ENCODE results near the gene CAMTA1. TPM values are rescaled to one million over a fixed set of nuclear protein-coding genes. Genes with fewer than 3 reads are reported as not detected.

CAMTA1 gene
- total RNA-seq, 4 donors from 2014 or later = 86.3 to 170 (median 132) TPM

DNA sequence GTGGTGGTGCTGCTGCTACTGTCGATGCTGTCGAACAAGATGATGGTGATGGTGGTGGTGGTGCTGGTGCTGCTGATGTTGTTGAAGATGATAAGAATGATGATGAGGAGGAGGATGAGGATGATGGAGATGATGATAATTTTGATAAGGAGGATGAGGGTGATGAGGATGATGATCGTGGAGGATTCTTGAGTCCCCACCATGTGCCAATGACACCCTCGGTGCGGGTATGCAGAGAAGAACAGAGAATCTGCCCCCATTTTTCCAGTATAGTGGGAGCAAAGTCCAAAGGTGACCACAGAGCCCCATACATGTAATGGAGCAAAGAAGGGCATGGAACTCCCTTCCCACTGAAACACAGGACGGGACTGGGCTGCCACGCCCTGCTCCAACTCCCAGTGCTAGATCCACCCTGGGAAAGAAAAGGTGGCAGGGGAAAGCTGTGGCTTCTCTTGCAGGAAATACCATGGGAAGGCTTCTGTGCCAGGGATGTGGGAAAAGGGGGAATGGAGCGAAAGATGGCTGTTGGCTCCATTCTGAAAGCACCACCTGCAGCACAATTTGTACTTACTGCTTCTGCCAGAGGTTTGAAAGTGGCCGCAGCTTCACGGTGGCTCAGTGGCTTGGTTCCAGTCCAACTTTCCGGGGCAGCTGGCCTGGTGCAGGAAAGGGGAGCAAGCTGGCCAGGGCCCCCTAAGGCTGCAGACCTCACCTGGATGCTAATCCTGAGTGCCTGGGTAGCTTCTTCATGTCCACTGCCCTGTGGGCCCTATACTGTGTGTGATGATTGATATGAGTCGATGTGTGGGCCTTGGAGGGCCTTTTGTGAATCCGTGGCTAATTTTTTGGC, 598.6 kb downstream of the CAMTA1 start:
- Histone ChIP-seq H3K27ac (no peak overlapping the region), H3K36me3 (no peaks in the 10 kb centered on the region), H3K4me3 (no peak overlapping the region), H3K27me3 (no peaks in the 10 kb centered on the region), H3K9me3 (peaks cover 0 to 3% (median 0%) of the 10 kb centered on the region in 3 donors), H3K4me1 (peaks cover 0 to 38% (median 19%) of the 10 kb centered on the region in 3 donors)
- WGBS, 2 donors (ENCODE audit: low coverage in 1 of 2) = 86 to 96% methylated on average over 10 to 12 of the region's 13 CpGs
- TF ChIP-seq, protein P1, sequence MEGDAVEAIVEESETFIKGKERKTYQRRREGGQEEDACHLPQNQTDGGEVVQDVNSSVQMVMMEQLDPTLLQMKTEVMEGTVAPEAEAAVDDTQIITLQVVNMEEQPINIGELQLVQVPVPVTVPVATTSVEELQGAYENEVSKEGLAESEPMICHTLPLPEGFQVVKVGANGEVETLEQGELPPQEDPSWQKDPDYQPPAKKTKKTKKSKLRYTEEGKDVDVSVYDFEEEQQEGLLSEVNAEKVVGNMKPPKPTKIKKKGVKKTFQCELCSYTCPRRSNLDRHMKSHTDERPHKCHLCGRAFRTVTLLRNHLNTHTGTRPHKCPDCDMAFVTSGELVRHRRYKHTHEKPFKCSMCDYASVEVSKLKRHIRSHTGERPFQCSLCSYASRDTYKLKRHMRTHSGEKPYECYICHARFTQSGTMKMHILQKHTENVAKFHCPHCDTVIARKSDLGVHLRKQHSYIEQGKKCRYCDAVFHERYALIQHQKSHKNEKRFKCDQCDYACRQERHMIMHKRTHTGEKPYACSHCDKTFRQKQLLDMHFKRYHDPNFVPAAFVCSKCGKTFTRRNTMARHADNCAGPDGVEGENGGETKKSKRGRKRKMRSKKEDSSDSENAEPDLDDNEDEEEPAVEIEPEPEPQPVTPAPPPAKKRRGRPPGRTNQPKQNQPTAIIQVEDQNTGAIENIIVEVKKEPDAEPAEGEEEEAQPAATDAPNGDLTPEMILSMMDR (IDR thresholded peaks at IDR 0.05) = no peak
- TF ChIP-seq POLR2AphosphoS5 (IDR thresholded peaks at IDR 0.05) (no peak), POLR2A (IDR thresholded peaks at IDR 0.05) (no peak), EP300 (IDR thresholded peaks at IDR 0.05) (no peak)
- ATAC-seq = no peak

DNA sequence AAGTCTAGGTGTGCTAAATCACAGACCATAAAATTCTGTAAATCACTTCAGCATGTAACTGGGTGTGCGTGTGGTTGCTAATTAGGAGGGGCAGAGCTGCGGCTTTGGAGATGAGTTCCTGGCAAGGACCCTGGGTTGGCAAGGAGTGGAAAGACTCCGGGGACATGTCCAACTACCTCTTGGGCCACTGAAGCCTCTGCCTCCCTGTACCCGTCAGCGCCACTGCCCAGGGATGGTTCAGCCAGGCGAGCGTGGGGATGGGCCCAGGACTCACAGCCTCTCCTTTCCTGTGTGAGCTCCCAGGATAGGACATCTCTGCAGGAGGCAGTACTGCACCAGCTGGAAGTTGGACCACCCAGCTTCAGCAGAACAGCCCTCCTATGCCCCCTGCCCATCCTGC, 599.4 kb downstream of the CAMTA1 start:
- 83 to 100% methylated on average over 1 to 7 of the region's 7 CpGs for WGBS, 2 donors (ENCODE audit: low coverage in 1 of 2)
- no peak for ATAC-seq
- Histone ChIP-seq H3K27ac (no peak overlapping the region), H3K9me3 (peaks cover 0 to 3% (median 0%) of the 10 kb centered on the region in 3 donors), H3K27me3 (no peaks in the 10 kb centered on the region), H3K4me3 (no peak overlapping the region), H3K4me1 (peaks cover 0 to 38% (median 22%) of the 10 kb centered on the region in 3 donors), H3K36me3 (no peaks in the 10 kb centered on the region)
- TF ChIP-seq POLR2AphosphoS5 (IDR thresholded peaks at IDR 0.05) (no peak), EP300 (IDR thresholded peaks at IDR 0.05) (no peak), POLR2A (IDR thresholded peaks at IDR 0.05) (no peak)
- TF ChIP-seq, protein P1 (IDR thresholded peaks at IDR 0.05) = no peak

DNA sequence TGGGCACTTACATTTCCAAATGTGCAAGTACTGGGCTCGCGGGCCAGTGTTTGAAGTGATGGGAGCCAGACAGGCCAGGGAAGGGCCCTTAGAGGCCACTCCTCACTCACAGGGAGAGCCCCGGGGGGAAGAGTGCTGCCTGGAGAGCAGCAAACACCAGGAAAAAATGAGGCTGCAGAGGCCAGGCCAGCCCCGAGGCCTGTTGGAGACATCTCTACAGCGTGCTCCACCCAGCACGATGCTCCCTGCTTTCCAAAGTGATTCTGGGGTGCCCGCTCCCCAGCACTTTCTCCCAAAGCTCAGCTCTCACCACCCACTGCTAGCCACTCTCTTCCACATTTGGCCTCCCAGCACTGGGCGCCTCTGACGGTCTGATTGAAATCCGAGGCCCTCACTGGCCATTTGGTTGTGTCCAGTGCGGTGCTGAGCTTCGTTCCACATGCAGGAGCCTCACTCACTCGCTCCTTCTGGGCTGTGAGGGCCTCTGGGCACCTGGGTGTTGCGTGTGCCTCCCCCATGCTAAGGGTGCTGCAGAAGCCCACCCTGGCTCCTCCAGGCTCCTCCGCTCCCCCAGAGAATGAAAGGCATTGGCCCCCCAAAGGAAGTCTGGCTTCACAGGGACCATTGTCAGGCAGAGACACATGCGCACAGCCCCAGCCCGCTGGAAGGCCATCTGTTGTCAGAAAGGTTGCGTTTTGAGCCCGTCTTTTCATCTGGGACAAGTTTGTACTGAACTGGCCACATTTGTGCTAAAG, 600.4 kb downstream of the CAMTA1 start:
- Histone ChIP-seq H3K4me3 (no peak overlapping the region), H3K27ac (no peak overlapping the region), H3K4me1 (peaks cover 0 to 37% (median 21%) of the 10 kb centered on the region in 3 donors), H3K27me3 (no peaks in the 10 kb centered on the region), H3K36me3 (no peaks in the 10 kb centered on the region), H3K9me3 (peaks cover 0 to 3% (median 0%) of the 10 kb centered on the region in 3 donors)
- TF ChIP-seq POLR2A (IDR thresholded peaks at IDR 0.05) = no peak
- TF ChIP-seq EP300 (IDR thresholded peaks at IDR 0.05) = no peak
- TF ChIP-seq POLR2AphosphoS5 (IDR thresholded peaks at IDR 0.05) = no peak
- TF ChIP-seq, protein P1 (IDR thresholded peaks at IDR 0.05) = no peak
- 93% methylated on average over 8 of the region's 19 CpGs; no CpG with 5 or more reads in 1 of the 2 donors for WGBS, 2 donors (ENCODE audit: low coverage in 1 of 2)
- ATAC-seq = no peak

DNA sequence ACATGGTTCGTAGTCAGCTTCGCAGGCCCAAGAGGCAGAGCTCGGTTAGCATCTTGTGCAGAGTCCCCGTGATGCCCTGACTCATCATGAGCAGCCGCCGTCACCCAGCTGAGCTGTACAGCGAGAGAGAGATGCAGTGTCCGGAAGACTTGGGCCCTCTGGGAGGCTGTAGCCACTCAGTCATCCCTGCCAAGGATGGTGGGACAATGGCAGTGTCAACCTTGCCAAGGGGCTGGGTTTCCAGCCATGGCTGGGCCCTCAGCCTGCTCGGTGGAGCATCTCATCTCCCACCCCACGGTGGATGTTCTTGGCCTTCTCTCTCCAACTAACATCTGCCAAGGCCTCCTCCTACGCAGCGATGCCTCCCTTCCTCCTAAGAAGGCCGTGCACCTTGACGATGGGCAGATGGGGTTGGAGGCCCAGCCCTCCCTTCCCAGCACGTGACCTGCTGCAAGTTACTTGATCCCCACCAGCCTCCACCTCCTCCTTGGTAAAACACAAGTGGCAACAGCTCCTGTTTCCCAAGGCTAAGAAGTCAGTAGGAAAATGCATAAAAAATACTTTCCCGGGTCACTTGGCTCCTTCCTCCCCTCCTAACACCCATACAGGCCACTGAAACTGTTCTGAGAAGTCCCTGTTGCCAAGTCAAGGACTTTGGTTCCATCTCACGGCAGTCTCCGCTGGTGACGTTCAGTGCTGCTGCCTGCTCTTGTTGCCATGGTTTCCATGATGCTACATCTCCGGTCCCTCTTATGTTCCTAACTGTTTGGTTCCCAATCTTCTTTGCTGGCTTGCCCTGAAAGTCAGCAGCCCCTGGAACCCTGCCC, 601.2 kb downstream of the CAMTA1 start:
- Histone ChIP-seq H3K27me3 (no peaks in the 10 kb centered on the region), H3K36me3 (no peaks in the 10 kb centered on the region), H3K9me3 (peaks cover 0 to 3% (median 0%) of the 10 kb centered on the region in 3 donors), H3K4me3 (no peak overlapping the region), H3K27ac (no peak overlapping the region), H3K4me1 (peaks cover 0 to 37% (median 21%) of the 10 kb centered on the region in 3 donors)
- WGBS, 2 donors (ENCODE audit: low coverage in 1 of 2) = 86% methylated on average over 5 of the region's 20 CpGs; no CpG with 5 or more reads in 1 of the 2 donors
- ATAC-seq = no peak
- no peak for TF ChIP-seq POLR2AphosphoS5 (IDR thresholded peaks at IDR 0.05)
- no peak for TF ChIP-seq EP300 (IDR thresholded peaks at IDR 0.05)
- TF ChIP-seq, protein P1 (IDR thresholded peaks at IDR 0.05) = no peak
- TF ChIP-seq POLR2A (IDR thresholded peaks at IDR 0.05) = no peak
